Gastroesophageal sphincter (tissue), 3 donors: Measurements from ENCODE around the gene PLCG2.

Experiments
- EP300 ChIP-seq: sonication (generic); formaldehyde crosslinking; IDR thresholded peaks from one replicate; pipeline ENCODE4 v1.6.1; 2017; ENCODE audit warnings: antibody characterized with exemption, mild to moderate bottlenecking
- TF ChIP-seq, protein P1 (sequence below), 4 experiments: fragments of 200-600 bp in 2 of 4; fragments of 450-650 bp in 2 of 4; sonication (generic) in 1 of 4; IDR thresholded peaks; one replicate each; pipeline ENCODE4 v1.5.1; 2017 to 2019; ENCODE audit warnings: antibody characterized with exemption in 4 of 4, mild to moderate bottlenecking in 2 of 4, moderate library complexity in 2 of 4

DNA sequence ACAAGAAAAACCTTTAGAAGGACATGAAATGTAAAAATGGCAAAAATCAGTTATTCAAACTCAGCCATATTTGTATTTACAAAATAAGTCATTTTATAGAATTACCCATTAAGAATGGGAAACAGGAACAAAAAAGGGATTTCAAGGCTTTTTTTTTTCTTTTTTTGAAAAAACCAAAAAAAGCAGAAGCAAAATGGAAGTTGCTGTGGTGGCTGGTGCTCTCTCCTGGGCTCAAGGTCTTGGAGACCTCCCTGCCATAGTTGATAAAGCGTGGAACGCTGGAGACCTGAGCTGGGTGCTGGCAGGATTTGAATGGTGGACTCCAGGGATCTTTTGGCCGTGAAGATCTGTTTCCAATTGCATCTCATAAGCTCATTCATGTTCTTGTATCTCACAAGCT lies 3.1 kb downstream of the PLCG2 start:
- TF ChIP-seq, protein P1, sequence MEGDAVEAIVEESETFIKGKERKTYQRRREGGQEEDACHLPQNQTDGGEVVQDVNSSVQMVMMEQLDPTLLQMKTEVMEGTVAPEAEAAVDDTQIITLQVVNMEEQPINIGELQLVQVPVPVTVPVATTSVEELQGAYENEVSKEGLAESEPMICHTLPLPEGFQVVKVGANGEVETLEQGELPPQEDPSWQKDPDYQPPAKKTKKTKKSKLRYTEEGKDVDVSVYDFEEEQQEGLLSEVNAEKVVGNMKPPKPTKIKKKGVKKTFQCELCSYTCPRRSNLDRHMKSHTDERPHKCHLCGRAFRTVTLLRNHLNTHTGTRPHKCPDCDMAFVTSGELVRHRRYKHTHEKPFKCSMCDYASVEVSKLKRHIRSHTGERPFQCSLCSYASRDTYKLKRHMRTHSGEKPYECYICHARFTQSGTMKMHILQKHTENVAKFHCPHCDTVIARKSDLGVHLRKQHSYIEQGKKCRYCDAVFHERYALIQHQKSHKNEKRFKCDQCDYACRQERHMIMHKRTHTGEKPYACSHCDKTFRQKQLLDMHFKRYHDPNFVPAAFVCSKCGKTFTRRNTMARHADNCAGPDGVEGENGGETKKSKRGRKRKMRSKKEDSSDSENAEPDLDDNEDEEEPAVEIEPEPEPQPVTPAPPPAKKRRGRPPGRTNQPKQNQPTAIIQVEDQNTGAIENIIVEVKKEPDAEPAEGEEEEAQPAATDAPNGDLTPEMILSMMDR (IDR thresholded peaks at IDR 0.05) = no peak
- TF ChIP-seq EP300 = no peak
